HUES6 (cell line): Measurements from ENCODE around the gene TSPAN9.

ENCODE experiments used
- H3K27ac ChIP-seq: 2 replicates; pipeline ENCODE4 v1.7.0; 2013; ENCODE audit warnings: low read depth, mild to moderate bottlenecking, low read length, inconsistent platforms
- H3K27me3 ChIP-seq: 2 replicates; pipeline ENCODE4 v1.6.1; 2013; ENCODE audit warnings: low read length; ENCODE audit not compliant: control insufficient read depth, insufficient read depth
- H3K36me3 ChIP-seq: 2 replicates; pipeline ENCODE4 v1.6.1; 2013; ENCODE audit warnings: low read length; ENCODE audit not compliant: control insufficient read depth, insufficient read depth
- H3K4me1 ChIP-seq: 2 replicates; pipeline ENCODE4 v1.6.1; 2013; ENCODE audit warnings: low read length; ENCODE audit not compliant: control insufficient read depth, insufficient read depth
- H3K4me3 ChIP-seq: 2 replicates; pipeline ENCODE4 v1.5.1; 2013; ENCODE audit warnings: low read depth, low read length
- H3K9ac ChIP-seq: one replicate; pipeline ENCODE4 v1.6.1; 2013; ENCODE audit warnings: mild to moderate bottlenecking, low read length
- H3K9me3 ChIP-seq: 2 replicates; pipeline ENCODE4 v1.6.1; 2013; ENCODE audit warnings: low read depth, low read length; ENCODE audit not compliant: control insufficient read depth, insufficient read depth

TSPAN9 gene

DNA sequence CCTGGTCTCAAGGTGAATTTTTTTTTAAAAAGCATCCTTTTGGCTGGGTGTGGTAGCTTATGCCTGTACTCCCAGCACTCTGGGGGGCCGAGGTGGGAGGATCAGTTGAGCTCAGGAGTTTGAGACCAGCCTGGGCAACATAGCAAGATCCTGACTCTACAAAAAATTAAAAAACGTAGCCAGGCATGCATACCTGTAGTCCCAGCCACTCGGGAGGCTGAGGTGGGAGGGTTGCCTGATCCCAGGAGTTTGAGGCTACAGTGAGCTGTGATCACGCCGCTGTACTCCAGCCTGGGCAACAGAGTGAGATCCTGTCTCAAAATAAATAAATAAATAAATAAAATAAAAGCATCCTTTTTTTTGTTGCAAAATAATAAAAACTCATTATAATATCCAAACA is 12.4 kb downstream of the TSPAN9 start:
- H3K9ac ChIP-seq, result no peak overlapping the region
- H3K27me3 ChIP-seq, result no peaks in the 10 kb centered on the region
- no peak overlapping the region for H3K4me3 ChIP-seq
- H3K4me1 ChIP-seq, result peaks cover 17% of the 10 kb centered on the region
- H3K27ac ChIP-seq, result no peak overlapping the region
- no peaks in the 10 kb centered on the region for H3K9me3 ChIP-seq
- H3K36me3 ChIP-seq, result no peaks in the 10 kb centered on the region

DNA sequence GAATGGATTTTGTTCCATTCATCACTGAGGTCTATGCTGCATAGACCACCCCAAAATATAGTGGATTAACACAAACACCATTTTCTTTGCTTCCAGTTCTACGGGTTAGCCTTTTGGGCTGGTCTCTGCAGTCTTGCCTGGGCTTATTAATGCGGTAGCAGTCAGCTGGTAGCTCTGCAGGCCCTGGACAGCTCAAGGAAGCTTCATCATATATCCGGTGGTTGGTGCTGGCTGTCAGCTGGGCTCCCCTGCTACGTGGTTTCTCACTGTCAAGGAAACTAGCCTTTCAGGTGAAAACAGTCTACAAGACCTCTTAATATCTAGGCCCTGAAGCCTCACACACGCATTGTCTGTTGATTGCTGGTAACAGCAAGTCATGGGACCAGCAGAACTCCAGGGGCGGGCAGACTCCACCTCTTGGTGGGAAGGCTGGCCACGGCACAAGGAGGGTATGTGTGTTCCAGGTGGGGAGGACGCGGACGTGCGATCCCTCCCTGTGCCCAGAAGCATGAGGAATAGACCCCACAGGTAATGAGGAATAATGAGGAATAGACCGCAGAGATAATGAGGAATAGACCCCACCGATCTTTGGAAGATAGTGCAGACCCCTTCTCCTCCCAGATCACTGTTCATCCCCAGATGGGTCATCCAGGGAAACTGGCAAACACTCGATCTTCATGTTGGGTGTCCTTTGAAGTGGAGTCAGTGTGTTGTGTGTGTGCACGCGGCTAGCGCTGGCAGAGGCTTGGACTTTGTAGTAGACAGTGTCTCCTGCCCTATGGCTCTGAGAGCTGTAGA is 13.3 kb downstream of the TSPAN9 start:
- Histone ChIP-seq H3K36me3 (no peaks in the 10 kb centered on the region), H3K4me3 (no peak overlapping the region), H3K4me1 (peaks cover 8% of the 10 kb centered on the region), H3K9me3 (no peaks in the 10 kb centered on the region), H3K27me3 (no peaks in the 10 kb centered on the region), H3K27ac (no peak overlapping the region), H3K9ac (no peak overlapping the region)

GRCh38 chr12:3091038-3091319 is 13.8 kb downstream of the TSPAN9 start:
- Histone ChIP-seq H3K9me3 (0 out of 2 replicates have a peak, but pooled peaks cover under 1% of the 10 kb centered on the region), H3K4me1 (peaks cover 3% of the 10 kb centered on the region; the same call in 1 of the 2 replicates), H3K27me3 (no peaks in the 10 kb centered on the region), H3K36me3 (no peaks in the 10 kb centered on the region), H3K27ac (no peak overlapping the region), H3K4me3 (no peak overlapping the region), H3K9ac (no peak overlapping the region)

DNA sequence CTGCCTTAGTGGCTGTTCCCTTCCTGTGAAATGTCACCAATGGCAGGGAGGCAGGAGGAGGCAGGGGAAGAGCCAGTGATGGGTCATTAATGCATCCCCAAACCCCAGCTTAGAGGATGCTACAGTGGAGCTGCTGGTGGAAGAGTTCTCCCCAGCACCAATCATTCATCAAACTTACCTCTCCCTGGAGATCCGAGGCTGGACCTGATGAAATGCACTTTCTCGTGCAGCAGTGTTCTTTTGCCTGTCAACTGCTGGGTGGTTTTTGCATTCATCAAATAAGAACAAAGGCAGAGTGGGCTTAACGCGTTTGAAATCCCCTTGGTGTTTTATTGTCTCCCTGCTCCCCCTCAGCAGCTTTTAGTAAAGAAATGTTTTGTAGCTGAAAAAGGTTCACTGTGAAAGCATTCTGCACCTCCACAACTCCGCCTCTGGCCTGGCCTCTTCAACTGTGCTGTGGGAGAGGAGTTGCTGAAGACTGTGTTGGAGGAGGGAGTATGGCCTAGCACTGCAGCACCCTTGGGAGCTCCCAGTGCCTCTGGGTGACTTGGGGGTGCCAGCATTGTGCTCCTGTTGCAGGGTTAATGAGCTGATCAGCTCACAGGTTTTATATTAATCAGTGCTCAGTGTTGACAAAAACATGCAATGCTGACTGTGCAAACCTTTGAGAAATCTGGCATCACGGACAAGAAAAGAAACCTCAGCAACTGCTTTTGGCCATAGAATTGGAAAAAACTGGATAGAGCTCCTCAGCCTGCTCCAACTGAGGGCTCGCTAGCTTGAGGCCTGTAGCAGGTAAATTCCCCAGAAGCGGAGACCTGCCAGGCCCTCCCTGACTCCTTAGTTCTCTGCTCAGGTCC is 14.4 kb downstream of the TSPAN9 start:
- no peak overlapping the region for H3K9ac ChIP-seq
- no peaks in the 10 kb centered on the region for H3K36me3 ChIP-seq
- H3K9me3 ChIP-seq, result 0 out of 2 replicates have a peak, but pooled peaks cover 5% of the 10 kb centered on the region
- peaks cover 2% of the 10 kb centered on the region; the same call in 1 of the 2 replicates for H3K4me1 ChIP-seq
- no peaks in the 10 kb centered on the region for H3K27me3 ChIP-seq
- H3K4me3 ChIP-seq, result no peak overlapping the region
- no peak overlapping the region for H3K27ac ChIP-seq

DNA sequence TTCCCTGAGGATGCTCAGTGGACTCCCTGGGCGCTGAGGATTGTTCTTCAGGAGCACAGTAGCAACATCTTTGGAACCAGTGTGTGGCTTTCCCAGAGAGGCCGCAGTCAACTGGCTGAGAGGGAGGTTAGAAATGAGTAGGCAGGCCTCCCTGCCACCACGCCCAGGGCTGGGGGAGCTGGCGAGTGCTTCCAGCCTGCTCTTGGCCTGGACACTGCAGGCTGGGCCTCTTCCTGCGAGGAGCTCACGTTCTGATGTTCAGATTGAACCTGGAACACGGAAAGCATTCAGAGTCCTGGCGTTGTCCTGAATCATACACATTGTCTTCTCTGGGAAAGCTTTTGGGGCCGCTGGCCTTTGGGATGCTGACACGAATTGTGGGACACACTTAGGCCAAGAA is 15.6 kb downstream of the TSPAN9 start:
- Histone ChIP-seq H3K36me3 (no peaks in the 10 kb centered on the region), H3K4me1 (peaks cover 9% of the 10 kb centered on the region; the same call in 1 of the 2 replicates), H3K27ac (no peak overlapping the region), H3K27me3 (no peaks in the 10 kb centered on the region), H3K4me3 (no peak overlapping the region), H3K9ac (no peak overlapping the region), H3K9me3 (peaks cover 8% of the 10 kb centered on the region; the same call in 1 of the 2 replicates)

DNA sequence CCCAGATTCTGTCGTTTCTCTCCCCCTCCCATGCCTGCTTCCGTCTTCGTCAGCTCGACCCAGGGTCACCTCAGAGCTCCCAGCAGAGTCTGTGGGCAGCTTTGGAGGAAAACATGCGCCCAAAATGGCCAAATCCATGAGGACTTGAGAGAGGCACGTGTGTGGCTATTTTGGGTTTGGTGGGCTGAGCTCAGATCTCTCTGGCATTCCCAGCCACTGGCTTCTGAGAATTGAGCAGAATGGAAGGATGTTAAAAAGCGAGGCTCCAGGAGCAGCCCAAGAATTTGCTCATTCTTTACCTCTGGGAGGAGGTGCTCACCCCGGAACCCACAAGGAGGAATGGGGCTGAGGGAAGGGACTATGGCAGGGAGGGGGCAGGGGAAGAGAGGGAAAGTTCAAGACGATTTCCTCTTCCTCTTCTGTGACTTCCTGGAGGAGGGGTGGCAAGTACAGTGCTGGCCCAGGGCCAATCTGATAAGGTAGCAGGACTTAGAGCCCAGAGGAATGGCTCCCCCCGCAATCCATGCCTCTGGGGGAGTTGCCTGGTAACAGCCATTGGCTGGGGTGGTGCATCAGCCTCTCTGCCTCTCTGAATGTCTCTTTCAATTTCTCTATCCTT is 20.1 kb downstream of the TSPAN9 start:
- H3K36me3 ChIP-seq, result no peaks in the 10 kb centered on the region
- peaks cover 8% of the 10 kb centered on the region; the same call in 1 of the 2 replicates for H3K9me3 ChIP-seq
- H3K4me3 ChIP-seq, result no peak overlapping the region
- no peak overlapping the region for H3K27ac ChIP-seq
- no peak overlapping the region for H3K9ac ChIP-seq
- H3K4me1 ChIP-seq, result peaks cover 7% of the 10 kb centered on the region; the same call in 1 of the 2 replicates
- H3K27me3 ChIP-seq, result no peaks in the 10 kb centered on the region

DNA sequence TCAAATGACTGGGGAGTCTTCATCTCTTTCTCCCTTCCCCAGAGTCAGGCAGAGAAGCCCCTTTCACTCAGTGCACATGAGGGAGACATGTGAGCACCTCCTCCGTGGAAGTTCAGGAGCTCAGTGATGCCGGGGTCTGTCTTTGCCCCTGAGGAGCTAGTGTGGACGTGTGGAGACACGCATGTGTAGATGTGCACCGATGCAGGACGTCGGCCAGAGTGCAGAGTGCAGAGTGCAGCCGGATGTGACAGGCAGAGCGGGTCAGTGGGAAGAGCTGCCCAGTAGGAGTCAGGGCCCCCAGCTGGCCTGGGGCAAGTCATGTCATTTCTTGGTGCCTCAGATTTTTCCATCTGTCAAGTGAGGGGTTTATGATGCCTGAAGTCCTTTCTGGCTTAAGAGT is 20.7 kb downstream of the TSPAN9 start:
- H3K27me3 ChIP-seq, result no peaks in the 10 kb centered on the region
- peaks cover 7% of the 10 kb centered on the region; the same call in 1 of the 2 replicates for H3K4me1 ChIP-seq
- no peak overlapping the region for H3K4me3 ChIP-seq
- H3K36me3 ChIP-seq, result no peaks in the 10 kb centered on the region
- H3K9me3 ChIP-seq, result peaks cover 8% of the 10 kb centered on the region; the same call in 1 of the 2 replicates
- no peak overlapping the region for H3K27ac ChIP-seq
- H3K9ac ChIP-seq, result no peak overlapping the region

DNA sequence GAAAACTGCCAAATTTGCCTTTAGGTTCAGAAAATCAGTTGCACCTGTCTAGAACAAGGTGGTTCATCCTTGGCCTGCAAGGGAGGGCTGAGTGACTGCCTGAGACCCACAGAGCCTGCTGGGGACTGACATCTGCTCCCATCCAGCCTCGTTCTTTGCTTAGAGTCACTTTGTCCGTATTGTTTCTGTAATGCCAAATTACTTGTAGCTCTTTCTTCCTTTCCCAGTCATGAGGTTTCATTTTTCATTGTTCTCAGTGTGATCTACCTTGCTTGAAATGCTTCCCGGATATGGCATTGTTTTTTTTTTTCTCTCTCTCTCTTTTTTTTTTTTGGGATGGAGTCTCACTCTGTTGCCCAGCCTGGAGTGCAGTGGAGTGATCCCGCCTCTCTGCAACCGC is 21.3 kb downstream of the TSPAN9 start:
- no peaks in the 10 kb centered on the region for H3K36me3 ChIP-seq
- H3K4me1 ChIP-seq, result peaks cover 7% of the 10 kb centered on the region; the same call in 1 of the 2 replicates
- H3K27me3 ChIP-seq, result no peaks in the 10 kb centered on the region
- no peak overlapping the region for H3K4me3 ChIP-seq
- H3K9ac ChIP-seq, result no peak overlapping the region
- peaks cover 8% of the 10 kb centered on the region; the same call in 1 of the 2 replicates for H3K9me3 ChIP-seq
- H3K27ac ChIP-seq, result no peak overlapping the region

DNA sequence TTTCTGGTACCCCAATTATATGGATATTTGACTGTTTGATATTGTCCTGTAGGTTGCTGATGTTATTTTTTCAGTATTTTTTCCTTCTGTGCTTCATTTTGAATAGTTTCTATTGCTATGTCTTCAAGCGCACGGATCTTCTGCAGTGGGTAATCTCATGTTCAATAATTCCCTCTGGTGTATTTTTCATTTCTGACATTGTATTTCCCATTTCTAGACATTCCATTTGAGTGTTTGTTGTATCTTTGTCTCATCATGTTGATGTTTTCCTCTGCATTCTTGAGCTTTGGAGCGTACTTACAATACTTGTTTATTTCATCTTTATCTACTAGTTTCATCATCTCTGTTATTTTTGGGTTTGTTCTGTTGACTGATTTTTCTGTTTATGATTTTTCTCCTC is 22.0 kb downstream of the TSPAN9 start:
- Histone ChIP-seq H3K9me3 (peaks cover 8% of the 10 kb centered on the region; the same call in 1 of the 2 replicates), H3K27me3 (no peaks in the 10 kb centered on the region), H3K9ac (no peak overlapping the region), H3K4me3 (no peak overlapping the region), H3K27ac (no peak overlapping the region), H3K36me3 (no peaks in the 10 kb centered on the region), H3K4me1 (peaks cover 7% of the 10 kb centered on the region; the same call in 1 of the 2 replicates)

GRCh38 chr12:3101309-3102024 is 24.3 kb downstream of the TSPAN9 start:
- Histone ChIP-seq H3K27ac (no peak overlapping the region), H3K4me3 (no peak overlapping the region), H3K9ac (no peak overlapping the region), H3K27me3 (no peaks in the 10 kb centered on the region), H3K4me1 (peaks cover 20% of the 10 kb centered on the region; the same call in 1 of the 2 replicates), H3K36me3 (no peaks in the 10 kb centered on the region), H3K9me3 (peaks cover 3% of the 10 kb centered on the region; the same call in 1 of the 2 replicates)
